Vagina (tissue), 2 donors: Measurements from ENCODE around the gene GRPEL2.

ENCODE experiments used
- POLR2A ChIP-seq, 2 donors: fragments of 450-650 bp; IDR thresholded peaks; one replicate each; pipeline ENCODE4 v1.6.1; 2017; ENCODE audit warnings: antibody characterized with exemption in 2 of 2, mild to moderate bottlenecking in 2 of 2, moderate library complexity in 2 of 2
- POLR2AphosphoS5 ChIP-seq, 2 donors: sonication (generic); formaldehyde crosslinking; IDR thresholded peaks; one replicate each; pipeline ENCODE4 v1.9.0; 2017; ENCODE audit warnings: antibody characterized with exemption in 2 of 2, mild to moderate bottlenecking in 2 of 2, low read depth in 1 of 2; ENCODE audit not compliant: insufficient read depth in 1 of 2
- TF ChIP-seq, protein P1 (sequence below), 3 experiments: fragments of 450-650 bp in 2 of 3; fragments of 200-600 bp in 1 of 3; sonication (generic) in 1 of 3; IDR thresholded peaks; one replicate each; pipeline ENCODE4 v1.5.1; 2017 to 2019; ENCODE audit warnings: antibody characterized with exemption in 3 of 3, mild to moderate bottlenecking in 2 of 3, moderate library complexity in 2 of 3

GRCh38 chr5:149357370-149358293 is 12.3 kb downstream of the GRPEL2 start, which contains the start of gene PCYOX1L:
- TF ChIP-seq, protein P1, sequence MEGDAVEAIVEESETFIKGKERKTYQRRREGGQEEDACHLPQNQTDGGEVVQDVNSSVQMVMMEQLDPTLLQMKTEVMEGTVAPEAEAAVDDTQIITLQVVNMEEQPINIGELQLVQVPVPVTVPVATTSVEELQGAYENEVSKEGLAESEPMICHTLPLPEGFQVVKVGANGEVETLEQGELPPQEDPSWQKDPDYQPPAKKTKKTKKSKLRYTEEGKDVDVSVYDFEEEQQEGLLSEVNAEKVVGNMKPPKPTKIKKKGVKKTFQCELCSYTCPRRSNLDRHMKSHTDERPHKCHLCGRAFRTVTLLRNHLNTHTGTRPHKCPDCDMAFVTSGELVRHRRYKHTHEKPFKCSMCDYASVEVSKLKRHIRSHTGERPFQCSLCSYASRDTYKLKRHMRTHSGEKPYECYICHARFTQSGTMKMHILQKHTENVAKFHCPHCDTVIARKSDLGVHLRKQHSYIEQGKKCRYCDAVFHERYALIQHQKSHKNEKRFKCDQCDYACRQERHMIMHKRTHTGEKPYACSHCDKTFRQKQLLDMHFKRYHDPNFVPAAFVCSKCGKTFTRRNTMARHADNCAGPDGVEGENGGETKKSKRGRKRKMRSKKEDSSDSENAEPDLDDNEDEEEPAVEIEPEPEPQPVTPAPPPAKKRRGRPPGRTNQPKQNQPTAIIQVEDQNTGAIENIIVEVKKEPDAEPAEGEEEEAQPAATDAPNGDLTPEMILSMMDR (IDR thresholded peaks at IDR 0.05), result no peak
- TF ChIP-seq POLR2AphosphoS5 (IDR thresholded peaks at IDR 0.05; ENCODE audit: insufficient read depth in 1 of 2, low read depth in 1 of 2) (peak; percentile 53 to 74), POLR2A (IDR thresholded peaks at IDR 0.05) (peak in 1 of 2 donors; percentile 30)
